ENCODE data around the gene RASSF5. TPM values are rescaled to one million over a fixed set of nuclear protein-coding genes. Genes with fewer than 3 reads are reported as not detected.

RASSF5 gene
- total and polyA plus RNA-seq, 2 donors from 2014 or later: 2.4 to 18.8 TPM

- Histone ChIP-seq H3K36me3 (ENCODE audit: control insufficient read depth in 2 of 3, insufficient read depth in 3 of 3, low read length in 3 of 3) (no peaks in the 10 kb centered on the region), H3K9ac (ENCODE audit: low read length in 3 of 3) (no peak overlapping the region), H3K27me3 (ENCODE audit: control insufficient read depth, insufficient read depth, low read length) (no peaks in the 10 kb centered on the region), H3K4me3 (ENCODE audit: low read length in 3 of 3) (no peak overlapping the region), H3K27ac (ENCODE audit: low read depth in 2 of 2, low read length in 2 of 2) (no peak overlapping the region), H3K4me1 (ENCODE audit: control insufficient read depth in 2 of 3, insufficient read depth in 2 of 3, low read depth in 1 of 3, low read length in 3 of 3) (peaks cover 0 to 6% (median 3%) of the 10 kb centered on the region in 3 donors), H3K9me3 (ENCODE audit: control insufficient read depth in 2 of 3, insufficient read depth in 1 of 3, low read length in 3 of 3) (no peaks in the 10 kb centered on the region)
- intact Hi-C loops (cut with DNase I): no loop called here
- no peak for TF ChIP-seq CTCF (IDR thresholded peaks at IDR 0.05; ENCODE audit: borderline replicate concordance, extremely low read depth, insufficient read depth)
- no peak for DNase-seq
- no peak for FAIRE-seq
These were observed 44.1 kb downstream of the RASSF5 start for GRCh38 chr1:206551296-206551985.

DNA sequence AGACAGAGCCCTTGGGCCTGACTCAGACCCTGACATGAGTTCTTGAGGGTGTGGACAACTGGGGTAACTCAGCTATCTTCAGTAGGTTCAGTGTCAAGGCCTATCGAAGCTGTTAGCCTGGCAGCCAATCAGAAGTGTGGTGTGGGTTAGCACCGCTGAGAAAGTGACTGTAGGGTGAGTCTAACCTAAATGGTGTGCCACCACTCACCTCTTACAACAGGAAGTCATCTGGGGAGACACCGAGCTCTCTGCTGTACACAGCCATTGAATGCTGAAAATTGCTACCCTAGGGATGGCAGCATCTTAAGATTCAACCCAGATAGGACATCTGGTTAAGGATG is 44.6 kb downstream of the RASSF5 start:
- Histone ChIP-seq H3K9ac (ENCODE audit: low read length in 3 of 3) (no peak overlapping the region), H3K9me3 (ENCODE audit: control insufficient read depth in 2 of 3, insufficient read depth in 1 of 3, low read length in 3 of 3) (no peaks in the 10 kb centered on the region), H3K4me3 (ENCODE audit: low read length in 3 of 3) (no peak overlapping the region), H3K27me3 (ENCODE audit: control insufficient read depth, insufficient read depth, low read length) (no peaks in the 10 kb centered on the region), H3K36me3 (ENCODE audit: control insufficient read depth in 2 of 3, insufficient read depth in 3 of 3, low read length in 3 of 3) (no peaks in the 10 kb centered on the region), H3K4me1 (ENCODE audit: control insufficient read depth in 2 of 3, insufficient read depth in 2 of 3, low read depth in 1 of 3, low read length in 3 of 3) (peaks cover 0 to 7% (median 3%) of the 10 kb centered on the region in 3 donors), H3K27ac (ENCODE audit: low read depth in 2 of 2, low read length in 2 of 2) (no peak overlapping the region)
- FAIRE-seq (no peak), DNase-seq (no peak)
- TF ChIP-seq CTCF (IDR thresholded peaks at IDR 0.05; ENCODE audit: borderline replicate concordance, extremely low read depth, insufficient read depth): no peak
- intact Hi-C loops (cut with DNase I): no loop called here

- Histone ChIP-seq H3K9me3 (ENCODE audit: control insufficient read depth in 2 of 3, insufficient read depth in 1 of 3, low read length in 3 of 3) (no peaks in the 10 kb centered on the region), H3K4me1 (ENCODE audit: control insufficient read depth in 2 of 3, insufficient read depth in 2 of 3, low read depth in 1 of 3, low read length in 3 of 3) (peaks cover 2 to 12% (median 3%) of the 10 kb centered on the region in 3 donors), H3K27me3 (ENCODE audit: control insufficient read depth, insufficient read depth, low read length) (no peaks in the 10 kb centered on the region), H3K27ac (ENCODE audit: low read depth in 2 of 2, low read length in 2 of 2) (no peak overlapping the region), H3K36me3 (ENCODE audit: control insufficient read depth in 2 of 3, insufficient read depth in 3 of 3, low read length in 3 of 3) (no peaks in the 10 kb centered on the region), H3K4me3 (ENCODE audit: low read length in 3 of 3) (no peak overlapping the region), H3K9ac (ENCODE audit: low read length in 3 of 3) (no peak overlapping the region)
- DNase-seq: no peak
- no peak for FAIRE-seq
- intact Hi-C loops (cut with DNase I): no loop called here
- TF ChIP-seq CTCF (IDR thresholded peaks at IDR 0.05; ENCODE audit: borderline replicate concordance, extremely low read depth, insufficient read depth): no peak
These were observed 46.9 kb downstream of the RASSF5 start for GRCh38 chr1:206554211-206554610.

Data from kidney (tissue), 14 donors.